Effector CD8-positive, alpha-beta T cell (primary cell): ENCODE results near the gene DLX3.

Experiments used
- DNase-seq: peaks from one replicate; lab custom pipeline; 2025; lab: John Stamatoyannopoulos, UW

Gene DLX3

GRCh38 chr17:49972486-49973270, 22.3 kb downstream of the DLX3 start:
- DNase-seq, result no peak

GRCh38 chr17:49971848-49972485, 23.1 kb downstream of the DLX3 start:
- no peak for DNase-seq

GRCh38 chr17:49971199-49971847, 23.7 kb downstream of the DLX3 start:
- no peak for DNase-seq

GRCh38 chr17:49970498-49970897, 24.5 kb downstream of the DLX3 start:
- DNase-seq, result no peak

GRCh38 chr17:49969795-49970389, 25.1 kb downstream of the DLX3 start:
- no peak for DNase-seq

GRCh38 chr17:49969134-49969759, 25.8 kb downstream of the DLX3 start, which contains the start of gene DLX4:
Gene DLX4, plus strand, starts transcription at chr17:49969190. Its CDS starts 279 bp downstream, at chr17:49969469.
- peak; percentile 34 for DNase-seq

GRCh38 chr17:49968405-49969133, 26.5 kb downstream of the DLX3 start:
- DNase-seq, result peak; percentile 44

GRCh38 chr17:49967621-49968404, 27.2 kb downstream of the DLX3 start:
- DNase-seq, result no peak

- DNase-seq, result no peak
These were observed 27.8 kb downstream of the DLX3 start for GRCh38 chr17:49967205-49967604.

- no peak for DNase-seq
These were observed 28.3 kb downstream of the DLX3 start for GRCh38 chr17:49966767-49967166.

GRCh38 chr17:49965524-49965909, 29.5 kb downstream of the DLX3 start:
- no peak for DNase-seq

- DNase-seq, result no peak
These were observed 30.1 kb downstream of the DLX3 start for GRCh38 chr17:49964769-49965523.

- no peak for DNase-seq
These were observed 30.7 kb downstream of the DLX3 start for GRCh38 chr17:49964303-49964768.

GRCh38 chr17:49963626-49964302, 31.3 kb downstream of the DLX3 start:
- DNase-seq, result no peak

- no peak for DNase-seq
These were observed 31.8 kb downstream of the DLX3 start for GRCh38 chr17:49963309-49963625.

- no peak for DNase-seq
These were observed 32.3 kb downstream of the DLX3 start for GRCh38 chr17:49962599-49963308.

GRCh38 chr17:49959183-49959935, 35.7 kb downstream of the DLX3 start:
- DNase-seq, result no peak

- DNase-seq, result no peak
These were observed 36.3 kb downstream of the DLX3 start for GRCh38 chr17:49958723-49959122.
